Neural cell (in vitro differentiated cells): ENCODE data around the gene MLLT3. TPM values are rescaled to one million over a fixed set of nuclear protein-coding genes. Genes with fewer than 3 reads are reported as not detected.

Experiments
- H2AFZ ChIP-seq: fragments of 200-600, 300-800 bp; sonication (generic), shearing (Covaris generic); 2 replicates; pipeline ENCODE4 v1.6.0; 2014; ENCODE audit warnings: low read depth, mild to moderate bottlenecking, antibody characterized with exemption, low read length, moderate library complexity
- H3F3A ChIP-seq: fragments of 200-600 bp; shearing (Covaris generic); 2 replicates; pipeline ENCODE4 v1.6.1; 2016; ENCODE audit warnings: mild to moderate bottlenecking, moderate library complexity, mixed read lengths, antibody characterized with exemption, low read length; ENCODE audit not compliant: insufficient read depth, poor library complexity, severe bottlenecking
- H3K27ac ChIP-seq: fragments of 200-600, 300-800 bp; sonication (generic), shearing (Covaris generic); 2 replicates; pipeline ENCODE4 v1.5.1; 2014; ENCODE audit warnings: mild to moderate bottlenecking, low read length, moderate library complexity
- H3K27me3 ChIP-seq: fragments of 300-800, 200-600 bp; sonication (generic), shearing (Covaris generic); 2 replicates; pipeline ENCODE4 v1.6.0; 2014; ENCODE audit warnings: mild to moderate bottlenecking, low read depth, low read length, moderate library complexity; ENCODE audit not compliant: insufficient read depth
- H3K36me3 ChIP-seq: fragments of 300-800, 200-600 bp; sonication (generic), shearing (Covaris generic); 2 replicates; pipeline ENCODE4 v1.5.1; 2014; ENCODE audit warnings: mild to moderate bottlenecking, antibody characterized with exemption, low read length, moderate library complexity; ENCODE audit not compliant: insufficient read depth
- H3K4me2 ChIP-seq: fragments of 300-800, 200-600 bp; sonication (generic), shearing (Covaris generic); 2 replicates; pipeline ENCODE4 v1.6.0; 2014; ENCODE audit warnings: mild to moderate bottlenecking, low read length
- H3K4me3 ChIP-seq: fragments of 300-800, 200-600 bp; sonication (generic), shearing (Covaris generic); 2 replicates; pipeline ENCODE4 v1.5.1; 2014; ENCODE audit warnings: mild to moderate bottlenecking, low read length, moderate library complexity
- H3K79me2 ChIP-seq: fragments of 200-600 bp; shearing (Covaris generic); replicated peaks from 2 replicates; pipeline ENCODE4 v1.6.0; 2014; ENCODE audit warnings: mild to moderate bottlenecking, low read length, moderate library complexity; ENCODE audit not compliant: insufficient read depth
- H3K9ac ChIP-seq: fragments of 300-800, 200-600 bp; sonication (generic), shearing (Covaris generic); 2 replicates; pipeline ENCODE4 v1.6.1; 2016; ENCODE audit warnings: mild to moderate bottlenecking, low read length, mixed read lengths
- H3K9me2 ChIP-seq: fragments of 200-600 bp; shearing (Covaris generic); 2 replicates; pipeline ENCODE4 v1.6.1; 2016; ENCODE audit warnings: mild to moderate bottlenecking, low read length, mixed read lengths; ENCODE audit not compliant: insufficient read depth
- H3K9me3 ChIP-seq: fragments of 200-600, 300-800 bp; sonication (generic), shearing (Covaris generic); 2 replicates; pipeline ENCODE4 v1.6.1; 2016; ENCODE audit warnings: mild to moderate bottlenecking, mixed run types, low read length, moderate library complexity, mixed read lengths
- H4K20me1 ChIP-seq: fragments of 200-600 bp; shearing (Covaris generic); 2 replicates; pipeline ENCODE4 v1.6.1; 2016; ENCODE audit warnings: mild to moderate bottlenecking, mixed run types; ENCODE audit not compliant: insufficient read depth
- CTCF ChIP-seq: fragments of 450-650 bp; IDR thresholded peaks from 2 replicates; pipeline ENCODE4 v1.5.1; 2014; ENCODE audit warnings: antibody characterized with exemption, mild to moderate bottlenecking, moderate library complexity; ENCODE audit not compliant: poor library complexity, severe bottlenecking
- EP300 ChIP-seq: fragments of 450-650 bp; conservative IDR thresholded peaks from 2 replicates; pipeline ENCODE4 v1.6.1; 2014; ENCODE audit warnings: antibody characterized with exemption, mild to moderate bottlenecking, moderate library complexity; ENCODE audit not compliant: poor library complexity, severe bottlenecking
- EZH2 ChIP-seq: fragments of 200-600, 300-800 bp; shearing (Covaris generic), sonication (generic); IDR thresholded peaks from 2 replicates; pipeline ENCODE4 v1.6.1; 2014; ENCODE audit warnings: antibody characterized with exemption, low read length, borderline replicate concordance, mild to moderate bottlenecking; ENCODE audit not compliant: insufficient read depth, poor library complexity, severe bottlenecking
- MXI1 ChIP-seq: fragments of 450-650 bp; conservative IDR thresholded peaks from 2 replicates; pipeline ENCODE4 v1.6.1; 2014; ENCODE audit warnings: antibody characterized with exemption, mild to moderate bottlenecking; ENCODE audit not compliant: poor library complexity, severe bottlenecking
- POLR2AphosphoS5 ChIP-seq: IDR thresholded peaks from 2 replicates; pipeline ENCODE4 v1.6.1; 2012
- RAD21 ChIP-seq: fragments of 450-650 bp; conservative IDR thresholded peaks from 2 replicates; pipeline ENCODE4 v1.6.1; 2014; ENCODE audit warnings: antibody characterized with exemption, mild to moderate bottlenecking, moderate library complexity
- REST ChIP-seq: IDR thresholded peaks from 2 replicates; pipeline ENCODE4 v1.6.1; 2012; ENCODE audit warnings: borderline replicate concordance
- SMC3 ChIP-seq: fragments of 450-650 bp; conservative IDR thresholded peaks from 2 replicates; pipeline ENCODE4 v1.6.1; 2014; ENCODE audit warnings: antibody characterized with exemption, mild to moderate bottlenecking, moderate library complexity; ENCODE audit not compliant: poor library complexity
- TAF1 ChIP-seq: IDR thresholded peaks from 2 replicates; pipeline ENCODE4 v1.6.1; 2012; ENCODE audit warnings: low read depth
- polyA plus RNA-seq: library from polyadenylated mRNA; depleted of rRNA; stranded (reverse); fragments of >200 nt; gene quantifications from 2 replicates; pipeline ENCODE4 v1.2.3, GENCODE V29; 2014

The MLLT3 gene
- polyA plus RNA-seq, 1 donor from 2014 or later = 61.5 TPM

- Histone ChIP-seq H3K9ac (no peak overlapping the region), H4K20me1 (no peaks in the 10 kb centered on the region), H3K9me3 (no peaks in the 10 kb centered on the region), H3F3A (no peaks in the 10 kb centered on the region), H3K27ac (no peak overlapping the region), H3K36me3 (no peaks in the 10 kb centered on the region), H3K9me2 (no peaks in the 10 kb centered on the region), H2AFZ (no peak overlapping the region), H3K27me3 (no peaks in the 10 kb centered on the region), H3K4me2 (no peak overlapping the region), H3K4me3 (no peak overlapping the region), H3K79me2 (no peaks in the 10 kb centered on the region)
- TF ChIP-seq POLR2AphosphoS5 = no peak
- TF ChIP-seq EZH2 = no peak
- no peak for TF ChIP-seq EP300
- TF ChIP-seq TAF1 = no peak
- no peak for TF ChIP-seq MXI1
- TF ChIP-seq REST = no peak
- TF ChIP-seq SMC3 = no peak
- TF ChIP-seq RAD21 = no peak
- TF ChIP-seq CTCF = no peak
These were observed 312.3 kb downstream of the MLLT3 start for GRCh38 chr9:20310024-20310423.

GRCh38 chr9:20309124-20309523 lies 313.2 kb downstream of the MLLT3 start:
- H3K27me3 ChIP-seq = no peaks in the 10 kb centered on the region
- TF ChIP-seq EP300 = no peak
- no peak for TF ChIP-seq SMC3
- TF ChIP-seq REST = no peak
- no peak for TF ChIP-seq EZH2
- no peak for TF ChIP-seq POLR2AphosphoS5
- TF ChIP-seq CTCF = no peak
- TF ChIP-seq MXI1 = no peak
- no peak for TF ChIP-seq TAF1
- no peak for TF ChIP-seq RAD21
- H3K4me2 ChIP-seq = no peak overlapping the region
- H3K79me2 ChIP-seq = no peaks in the 10 kb centered on the region
- no peak overlapping the region for H3K27ac ChIP-seq
- H3K4me3 ChIP-seq = no peak overlapping the region
- H3K9me3 ChIP-seq = no peaks in the 10 kb centered on the region
- no peak overlapping the region for H2AFZ ChIP-seq
- H3K9ac ChIP-seq = no peak overlapping the region
- H4K20me1 ChIP-seq = no peaks in the 10 kb centered on the region
- H3F3A ChIP-seq = no peaks in the 10 kb centered on the region
- no peaks in the 10 kb centered on the region for H3K36me3 ChIP-seq
- H3K9me2 ChIP-seq = no peaks in the 10 kb centered on the region
